Natural killer cell (primary cell): ENCODE measurements around the gene STK32B. TPM values are rescaled to one million over a fixed set of nuclear protein-coding genes. Genes with fewer than 3 reads are reported as not detected.
"Not testable (repeated sequence)": the region's sequence is repeated elsewhere in the genome, so short reads cannot be mapped to it uniquely, and the experiment has no call there.

ENCODE experiments used
- ATAC-seq, 3 donors: fragments of 150-1000 bp in 2 of 3; fragments of 200-7000 bp in 1 of 3; cut with Tn5 transposase; 1 replicate in 1 of 3; 2 replicates in 2 of 3; pipeline ENCODE4 v1.10.0; 2021; ENCODE audit warnings: mild to moderate bottlenecking in 2 of 3, moderate library complexity in 2 of 3
- DNase-seq, 2 donors: peaks; one replicate each; pipeline versions ENCODE4 v3.0.0 to v3.0.0-alpha.2; 2013 to 2021; ENCODE audit warnings: mixed read lengths in 1 of 2
- H3K27ac ChIP-seq: one replicate; pipeline ENCODE4 v1.5.1; 2013; ENCODE audit warnings: mild to moderate bottlenecking, low read length
- H3K27me3 ChIP-seq: one replicate; pipeline ENCODE4 v1.6.1; 2013; ENCODE audit warnings: low read length; ENCODE audit not compliant: control insufficient read depth, insufficient read depth
- H3K36me3 ChIP-seq: one replicate; pipeline ENCODE4 v1.6.1; 2013; ENCODE audit warnings: low read length; ENCODE audit not compliant: control insufficient read depth, insufficient read depth
- H3K4me1 ChIP-seq: one replicate; pipeline ENCODE4 v1.6.1; 2013; ENCODE audit warnings: low read length; ENCODE audit not compliant: control insufficient read depth, insufficient read depth
- H3K4me3 ChIP-seq: one replicate; pipeline ENCODE4 v1.5.1; 2013; ENCODE audit warnings: low read length
- H3K9me3 ChIP-seq: one replicate; pipeline ENCODE4 v1.6.1; 2013; ENCODE audit warnings: low read length; ENCODE audit not compliant: control insufficient read depth, insufficient read depth
- H3K27ac Mint-ChIP-seq, 2 donors: one replicate each; pipeline ENCODE4 v1.8.0; 2022; ENCODE audit warnings: mild to moderate bottlenecking in 2 of 2, mixed read lengths in 2 of 2, moderate library complexity in 1 of 2
- H3K27me3 Mint-ChIP-seq, 2 donors: one replicate each; pipeline ENCODE4 v1.8.0; 2022; ENCODE audit warnings: low read depth in 2 of 2, mixed read lengths in 2 of 2
- H3K36me3 Mint-ChIP-seq: one replicate; pipeline ENCODE4 v1.8.0; 2022; ENCODE audit warnings: mixed read lengths
- H3K4me1 Mint-ChIP-seq, 2 donors: one replicate each; pipeline ENCODE4 v1.8.0; 2022; ENCODE audit warnings: mixed read lengths in 2 of 2
- H3K4me3 Mint-ChIP-seq: one replicate; pipeline ENCODE4 v1.8.0; 2022; ENCODE audit warnings: mild to moderate bottlenecking, moderate library complexity, mixed read lengths
- H3K9me3 Mint-ChIP-seq, 2 donors: one replicate each; pipeline ENCODE4 v1.8.0; 2022; ENCODE audit warnings: mixed read lengths in 2 of 2
- CTCF ChIP-seq: fragments of 200-600 bp; IDR thresholded peaks from one replicate; pipeline ENCODE4 v1.8.0; 2022; ENCODE audit warnings: antibody characterized with exemption
- WGBS: methylation state at CpG from one replicate; pipeline ENCODE4 v1.1.7; 2013; ENCODE audit warnings: missing lambda C conversion rate; ENCODE audit not compliant: insufficient coverage; 5-methylcytosine and 5-hydroxymethylcytosine counted together
- intact Hi-C: fragments of 100-400 bp; cut with micrococcal nuclease; formaldehyde crosslinking; loops from one replicate; pipeline ENCODE4 v1.14.2; 2022
- total RNA-seq, 4 donors: library from RNA; stranded (reverse); fragments of 120-200 nt in 1 of 4; gene quantifications; one replicate each; pipeline versions ENCODE4 v1.2.3 to v1.2.4, GENCODE V29; 2013 to 2022

The STK32B gene
- total RNA-seq, 3 donors from 2014 or later (not counting 1 experiment from before 2014, with no cell fraction given): 0.32 to 0.33 TPM; not detected in 1

GRCh38 chr4:5249727-5250126 lies 198.4 kb downstream of the STK32B start:
- no peaks in the 10 kb centered on the region for H3K9me3 ChIP-seq
- Mint-ChIP-seq H3K27ac (no peak overlapping the region), H3K9me3 (no peaks in the 10 kb centered on the region), H3K4me3 (no peak overlapping the region), H3K27me3 (peaks cover 0 to 3% of the 10 kb centered on the region in 2 donors), H3K4me1 (no peaks in the 10 kb centered on the region), H3K36me3 (no peaks in the 10 kb centered on the region)
- H3K27ac ChIP-seq: no peak overlapping the region
- H3K4me3 ChIP-seq: no peak overlapping the region
- H3K4me1 ChIP-seq: no peaks in the 10 kb centered on the region
- intact Hi-C loops: no loop called here
- ATAC-seq (no peak), DNase-seq (no peak)
- TF ChIP-seq CTCF: no peak
- no peaks in the 10 kb centered on the region for H3K27me3 ChIP-seq
- 85% methylated on average over 2 of the region's 2 CpGs for WGBS
- no peaks in the 10 kb centered on the region for H3K36me3 ChIP-seq

DNA sequence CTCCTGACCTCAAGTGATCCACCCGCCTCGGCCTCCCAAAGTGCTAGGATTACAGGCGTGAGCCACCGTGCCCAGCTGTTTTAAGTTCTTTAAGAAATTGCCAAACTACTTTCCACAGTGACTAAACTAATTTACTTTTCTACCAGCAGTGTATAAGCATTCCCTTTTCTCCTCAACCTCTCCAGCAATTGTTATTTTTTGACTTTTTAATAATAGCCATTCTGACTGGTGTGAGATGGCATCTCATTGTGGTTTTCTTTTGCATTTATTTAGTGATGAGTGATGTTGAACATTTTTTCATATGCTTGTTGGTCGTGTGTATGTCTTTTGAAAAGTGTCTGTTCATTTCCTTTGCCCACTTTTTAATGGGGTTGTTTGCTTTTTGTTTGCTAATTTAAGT lies 199.3 kb downstream of the STK32B start:
- H3K27me3 ChIP-seq, H3K36me3 Mint-ChIP-seq, H3K27ac ChIP-seq, H3K4me3 ChIP-seq, ATAC-seq, H3K9me3 ChIP-seq, DNase-seq, H3K4me1 Mint-ChIP-seq, intact Hi-C loops, H3K4me3 Mint-ChIP-seq, H3K9me3 Mint-ChIP-seq, H3K27ac Mint-ChIP-seq, H3K36me3 ChIP-seq, H3K4me1 ChIP-seq, H3K27me3 Mint-ChIP-seq: not testable (repeated sequence)
- 81% methylated on average over 5 of the region's 5 CpGs for WGBS

- WGBS: 87% methylated on average over 4 of the region's 4 CpGs
Measured at GRCh38 chr4:5256421-5256820, 205.1 kb downstream of the STK32B start.

GRCh38 chr4:5257086-5257485 lies 205.8 kb downstream of the STK32B start:
- Mint-ChIP-seq H3K27me3 (peaks cover 0 to 13% of the 10 kb centered on the region in 2 donors), H3K9me3 (no peaks in the 10 kb centered on the region), H3K4me1 (no peaks in the 10 kb centered on the region), H3K4me3 (no peak overlapping the region), H3K27ac (no peak overlapping the region), H3K36me3 (no peaks in the 10 kb centered on the region)
- intact Hi-C loops: no loop called here
- Histone ChIP-seq H3K36me3 (no peaks in the 10 kb centered on the region), H3K4me1 (no peaks in the 10 kb centered on the region), H3K9me3 (no peaks in the 10 kb centered on the region), H3K27me3 (no peaks in the 10 kb centered on the region), H3K27ac (no peak overlapping the region), H3K4me3 (no peak overlapping the region)
- no peak for DNase-seq
- 87% methylated on average over 2 of the region's 2 CpGs for WGBS
- no peak for TF ChIP-seq CTCF
- no peak for ATAC-seq

More at GRCh38 chr4:5256421-5256820, 205.1 kb downstream of the STK32B start:
- TF ChIP-seq CTCF: no peak
- no peak overlapping the region for H3K4me3 ChIP-seq
- H3K4me1 ChIP-seq: no peaks in the 10 kb centered on the region
- intact Hi-C loops: no loop called here
- no peaks in the 10 kb centered on the region for H3K9me3 Mint-ChIP-seq
- DNase-seq: no peak
- no peak overlapping the region for H3K27ac ChIP-seq
- no peaks in the 10 kb centered on the region for H3K27me3 ChIP-seq
- no peaks in the 10 kb centered on the region for H3K9me3 ChIP-seq
- H3K4me3 Mint-ChIP-seq: no peak overlapping the region
- H3K27ac Mint-ChIP-seq: no peak overlapping the region
- no peaks in the 10 kb centered on the region for H3K4me1 Mint-ChIP-seq
- no peaks in the 10 kb centered on the region for H3K36me3 Mint-ChIP-seq
- ATAC-seq: no peak
- no peaks in the 10 kb centered on the region for H3K36me3 ChIP-seq
- H3K27me3 Mint-ChIP-seq: peaks cover 0 to 13% of the 10 kb centered on the region in 2 donors
